Liver (tissue), 9 donors: Measurements from ENCODE around the gene ILRUN. TPM values are rescaled to one million over a fixed set of nuclear protein-coding genes. Genes with fewer than 3 reads are reported as not detected.
A peak's percentile ranks its signal among the peaks of the same experiment; 100 is the strongest.
"Not testable (repeated sequence)": the region's sequence is repeated elsewhere in the genome, so short reads cannot be mapped to it uniquely, and the experiment has no call there.

ENCODE experiments used
- DNase-seq: peaks from one replicate; pipeline ENCODE4 v3.0.0-alpha.2; 2017; ENCODE audit warnings: low spot score
- H3K27ac ChIP-seq, 2 donors: one replicate each; pipeline ENCODE4 v1.7.0; 2013; ENCODE audit warnings: inconsistent platforms in 2 of 2, low read length in 2 of 2, control low read depth in 1 of 2, low read depth in 1 of 2, mild to moderate bottlenecking in 1 of 2
- H3K27me3 ChIP-seq, 4 donors: one replicate each; pipeline versions ENCODE4 v1.6.1 to v1.7.0; 2013; ENCODE audit warnings: low read length in 3 of 4, inconsistent platforms in 1 of 4, mild to moderate bottlenecking in 1 of 4, moderate library complexity in 1 of 4; ENCODE audit not compliant: control insufficient read depth in 4 of 4, insufficient read depth in 4 of 4
- H3K36me3 ChIP-seq, 4 donors: one replicate each; pipeline versions ENCODE4 v1.6.1 to v1.7.0; 2013; ENCODE audit warnings: low read length in 3 of 4, mild to moderate bottlenecking in 3 of 4, low read depth in 1 of 4, moderate library complexity in 1 of 4; ENCODE audit not compliant: control insufficient read depth in 4 of 4, insufficient read depth in 3 of 4
- H3K4me1 ChIP-seq, 4 donors: one replicate each; pipeline versions ENCODE4 v1.6.1 to v1.7.0; 2013; ENCODE audit warnings: low read length in 3 of 4, mild to moderate bottlenecking in 3 of 4, moderate library complexity in 1 of 4; ENCODE audit not compliant: control insufficient read depth in 4 of 4, insufficient read depth in 4 of 4
- H3K4me3 ChIP-seq, 3 donors: one replicate each; pipeline versions ENCODE4 v1.6.1 to v1.7.0; 2013; ENCODE audit warnings: low read length in 3 of 3, control low read depth in 1 of 3, low read depth in 1 of 3, mild to moderate bottlenecking in 1 of 3
- H3K9ac ChIP-seq, 2 donors: one replicate each; pipeline ENCODE4 v1.7.0; 2013; ENCODE audit warnings: low read length in 2 of 2, mild to moderate bottlenecking in 2 of 2, moderate library complexity in 2 of 2, control low read depth in 1 of 2, low read depth in 1 of 2
- H3K9me3 ChIP-seq, 4 donors: one replicate each; pipeline versions ENCODE4 v1.6.1 to v1.7.0; 2013; ENCODE audit warnings: low read length in 3 of 4; ENCODE audit not compliant: control insufficient read depth in 4 of 4
- EGR1 ChIP-seq, 2 donors: IDR thresholded peaks; 2 replicates each; pipeline ENCODE4 v1.6.1; 2016 to 2018; ENCODE audit warnings: antibody characterized with exemption in 2 of 2, low read depth in 2 of 2
- FOXA2 ChIP-seq: IDR thresholded peaks from 2 replicates; pipeline ENCODE4 v1.6.1; 2016; ENCODE audit warnings: antibody characterized with exemption
- HNF4A ChIP-seq, 2 donors: conservative IDR thresholded peaks; 2 replicates each; pipeline ENCODE4 v1.6.1; 2016; ENCODE audit warnings: antibody characterized with exemption in 2 of 2, mild to moderate bottlenecking in 2 of 2
- HNF4G ChIP-seq: IDR thresholded peaks from 2 replicates; pipeline ENCODE4 v1.6.1; 2016; ENCODE audit warnings: antibody characterized with exemption
- JUND ChIP-seq, 2 donors: IDR thresholded peaks; 2 replicates each; pipeline ENCODE4 v1.6.1; 2016; ENCODE audit warnings: antibody characterized with exemption in 2 of 2
- NR2F2 ChIP-seq: IDR thresholded peaks from 2 replicates; pipeline ENCODE4 v1.6.1; 2016; ENCODE audit warnings: antibody characterized with exemption
- RAD21 ChIP-seq, 2 donors: IDR thresholded peaks; 2 replicates each; pipeline ENCODE4 v1.6.1; 2016; ENCODE audit warnings: antibody characterized with exemption in 2 of 2, mild to moderate bottlenecking in 2 of 2
- RXRA ChIP-seq, 2 donors: IDR thresholded peaks; 2 replicates each; pipeline ENCODE4 v1.6.1; 2017 to 2018; ENCODE audit warnings: antibody characterized with exemption in 2 of 2, mild to moderate bottlenecking in 1 of 2
- SP1 ChIP-seq: IDR thresholded peaks from 2 replicates; pipeline ENCODE4 v1.6.1; 2018; ENCODE audit warnings: antibody characterized with exemption, mild to moderate bottlenecking
- TAF1 ChIP-seq: conservative IDR thresholded peaks from 2 replicates; pipeline ENCODE4 v1.6.1; 2016; ENCODE audit warnings: antibody characterized with exemption, mild to moderate bottlenecking
- YY1 ChIP-seq: IDR thresholded peaks from 2 replicates; pipeline ENCODE4 v1.6.1; 2016; ENCODE audit warnings: antibody characterized with exemption, mild to moderate bottlenecking
- WGBS: extraction: QIAGEN DNeasy Blood & Tissue Kit; methylation state at CpG from one replicate; pipeline ENCODE4 v1.1.7; 2013; 5-methylcytosine and 5-hydroxymethylcytosine counted together
- polyA plus RNA-seq, 2 donors: library from polyadenylated mRNA; stranded (reverse) in 1 of 2; unstranded in 1 of 2; fragments of 200-250 nt in 1 of 2; fragments of >200 nt in 1 of 2; fragmentation: Nextera tagmentation in 1 of 2; extraction: Ambion mirVana in 1 of 2; gene quantifications; one replicate each; pipeline versions ENCODE4 v1.2.1 to v1.2.3, GENCODE V29; 2013 to 2015
- total RNA-seq, 2 donors: library from RNA; depleted of rRNA; stranded (reverse); fragments of >200 nt; gene quantifications; one replicate each; pipeline ENCODE4 v1.2.3, GENCODE V29; 2014
- TF ChIP-seq, protein P1 (sequence below): IDR thresholded peaks from 2 replicates; pipeline ENCODE4 v1.6.1; 2016; ENCODE audit warnings: antibody characterized with exemption
- TF ChIP-seq, protein P2 (sequence below): IDR thresholded peaks from 2 replicates; pipeline ENCODE4 v1.6.1; 2016; ENCODE audit warnings: antibody characterized with exemption
- TF ChIP-seq, protein P3 (sequence below): IDR thresholded peaks from 2 replicates; pipeline ENCODE4 v1.6.1; 2016; ENCODE audit warnings: antibody characterized with exemption
- TF ChIP-seq, protein P4 (sequence below): fragments of 150-350 bp; IDR thresholded peaks from 2 replicates; pipeline ENCODE4 v1.5.1; 2017; ENCODE audit warnings: improper control_type of control experiment, low read depth, low read length; ENCODE audit not compliant: missing input control
- donor health status: healthy.
- donor health status: healthy.
- donor health status: healthy.
- donor health status: healthy.
- donor health status: healthy.

The ILRUN gene
- total and polyA plus RNA-seq, 4 donors: 20.3 to 77.3 (median 46.2) TPM

DNA sequence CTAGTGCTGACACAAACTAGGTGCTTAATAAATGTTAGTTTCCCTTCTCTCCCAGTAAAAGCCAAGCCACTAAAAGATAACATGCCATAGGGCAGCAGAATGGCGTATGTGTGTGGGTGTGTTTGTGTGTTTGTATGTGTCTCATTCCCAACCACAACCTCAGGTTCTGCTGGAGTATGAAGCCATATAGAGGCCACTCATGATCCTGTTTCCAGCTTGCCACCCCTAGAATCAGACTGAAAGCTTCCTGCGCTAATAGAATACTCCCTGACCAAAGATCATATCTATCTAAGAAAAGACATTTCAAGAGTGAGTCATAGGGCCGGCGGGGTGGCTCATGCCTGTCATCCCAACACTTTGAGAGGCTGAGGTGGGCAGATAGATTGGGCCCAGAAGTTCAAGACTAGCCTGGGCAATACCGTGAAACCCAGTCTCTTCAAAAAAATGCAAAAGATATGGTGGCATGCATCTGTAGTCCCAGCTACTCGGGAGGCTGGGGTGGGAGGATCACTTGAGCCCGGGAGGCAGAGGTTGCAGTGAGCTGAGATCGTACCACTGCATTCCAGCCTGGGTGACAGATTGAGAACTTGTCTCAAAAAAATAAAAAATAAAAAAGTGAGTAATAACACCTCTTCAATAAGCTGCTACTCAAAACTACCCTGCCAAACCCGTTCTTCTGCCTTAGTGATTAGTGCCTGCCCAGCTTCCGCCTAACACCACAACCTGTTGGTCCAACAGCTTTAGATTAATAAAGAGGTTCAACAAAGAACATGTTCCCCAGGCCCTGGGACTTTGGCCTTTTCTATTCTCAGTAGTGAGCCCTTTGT is 48.9 kb upstream of the ILRUN start:
- 75% methylated on average over 10 of the region's 10 CpGs for WGBS
- TF ChIP-seq, protein P1, sequence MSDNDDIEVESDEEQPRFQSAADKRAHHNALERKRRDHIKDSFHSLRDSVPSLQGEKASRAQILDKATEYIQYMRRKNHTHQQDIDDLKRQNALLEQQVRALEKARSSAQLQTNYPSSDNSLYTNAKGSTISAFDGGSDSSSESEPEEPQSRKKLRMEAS: peak; percentile 24
- TF ChIP-seq SP1 (peak; percentile 84), FOXA2 (peak; percentile 48), RAD21 (IDR thresholded peaks at IDR 0.05) (peak in 1 of 2 donors; percentile 24), JUND (IDR thresholded peaks at IDR 0.05) (no peak), HNF4G (peak; percentile 67), RXRA (IDR thresholded peaks at IDR 0.05) (peak; percentile 23 to 43), YY1 (peak; percentile 22), EGR1 (IDR thresholded peaks at IDR 0.05; ENCODE audit: low read depth in 2 of 2) (no peak), NR2F2 (no peak), TAF1 (peak; percentile 31), HNF4A (conservative IDR thresholded peaks at IDR 0.05) (peak; percentile 81)
- TF ChIP-seq, protein P2, sequence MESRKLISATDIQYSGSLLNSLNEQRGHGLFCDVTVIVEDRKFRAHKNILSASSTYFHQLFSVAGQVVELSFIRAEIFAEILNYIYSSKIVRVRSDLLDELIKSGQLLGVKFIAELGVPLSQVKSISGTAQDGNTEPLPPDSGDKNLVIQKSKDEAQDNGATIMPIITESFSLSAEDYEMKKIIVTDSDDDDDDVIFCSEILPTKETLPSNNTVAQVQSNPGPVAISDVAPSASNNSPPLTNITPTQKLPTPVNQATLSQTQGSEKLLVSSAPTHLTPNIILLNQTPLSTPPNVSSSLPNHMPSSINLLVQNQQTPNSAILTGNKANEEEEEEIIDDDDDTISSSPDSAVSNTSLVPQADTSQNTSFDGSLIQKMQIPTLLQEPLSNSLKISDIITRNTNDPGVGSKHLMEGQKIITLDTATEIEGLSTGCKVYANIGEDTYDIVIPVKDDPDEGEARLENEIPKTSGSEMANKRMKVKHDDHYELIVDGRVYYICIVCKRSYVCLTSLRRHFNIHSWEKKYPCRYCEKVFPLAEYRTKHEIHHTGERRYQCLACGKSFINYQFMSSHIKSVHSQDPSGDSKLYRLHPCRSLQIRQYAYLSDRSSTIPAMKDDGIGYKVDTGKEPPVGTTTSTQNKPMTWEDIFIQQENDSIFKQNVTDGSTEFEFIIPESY: no peak
- H3K27ac ChIP-seq: no peak overlapping the region
- H3K9ac ChIP-seq: no peak overlapping the region
- H3K4me3 ChIP-seq: no peak overlapping the region
- H3K9me3 ChIP-seq: no peaks in the 10 kb centered on the region
- no peaks in the 10 kb centered on the region for H3K27me3 ChIP-seq
- peaks cover 0 to 6% (median 3%) of the 10 kb centered on the region in 4 donors for H3K4me1 ChIP-seq
- H3K36me3 ChIP-seq: no peaks in the 10 kb centered on the region
- DNase-seq: no peak

DNA sequence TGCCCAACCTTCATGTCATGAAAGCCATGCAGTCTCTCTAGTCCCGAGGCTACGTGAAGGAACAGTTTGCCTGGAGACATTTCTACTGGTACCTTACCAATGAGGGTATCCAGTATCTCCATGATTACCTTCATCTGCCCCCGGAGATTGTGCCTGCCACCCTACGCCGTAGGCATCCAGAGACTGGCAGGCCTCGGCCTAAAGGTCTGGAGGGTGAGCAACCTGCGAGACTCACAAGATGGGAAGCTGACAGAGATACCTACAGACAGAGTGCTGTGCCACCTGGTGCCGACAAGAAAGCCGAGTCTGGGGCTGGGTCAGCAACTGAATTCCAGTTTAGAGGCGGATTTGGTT is 47.7 kb upstream of the ILRUN start:
- H3K4me1 ChIP-seq, H3K36me3 ChIP-seq: not testable (repeated sequence)
- 98% methylated on average over 10 of the region's 10 CpGs for WGBS

DNA sequence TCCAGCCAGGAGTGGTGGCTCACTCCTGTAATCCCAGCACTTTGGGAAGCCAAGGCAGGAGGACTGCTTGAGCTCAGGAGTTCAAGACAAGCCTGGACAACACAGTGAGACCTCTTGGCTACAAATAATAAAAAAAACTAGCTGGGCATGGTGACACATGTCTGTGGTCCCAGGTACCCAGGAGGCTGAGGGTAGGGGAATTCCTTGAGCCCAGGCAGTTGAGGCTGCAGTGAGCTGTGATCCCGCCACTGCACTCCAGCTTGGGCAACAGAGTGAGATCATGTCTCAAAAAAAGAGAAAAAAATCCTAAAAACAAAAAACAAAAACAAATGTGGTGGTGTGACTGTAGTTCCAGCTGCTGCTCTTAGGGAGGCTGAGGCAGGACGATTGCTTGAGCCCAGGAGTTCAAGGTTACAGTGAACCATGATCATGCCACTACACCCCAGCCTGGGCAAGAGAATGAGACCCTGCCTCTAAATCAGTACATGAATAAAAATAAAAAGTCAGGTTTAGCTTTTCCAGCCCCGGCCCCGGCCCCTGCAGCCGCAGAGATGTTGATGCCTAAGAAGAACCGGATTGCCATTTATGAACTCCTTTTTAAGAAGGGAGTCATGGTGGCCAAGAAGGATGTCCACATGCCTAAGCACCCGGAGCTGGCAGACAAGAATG is 47.2 kb upstream of the ILRUN start:
- DNase-seq: no peak
- no peak overlapping the region for H3K27ac ChIP-seq
- 81% methylated on average over 7 of the region's 7 CpGs for WGBS
- no peaks in the 10 kb centered on the region for H3K9me3 ChIP-seq
- H3K27me3 ChIP-seq: no peaks in the 10 kb centered on the region
- TF ChIP-seq RXRA (IDR thresholded peaks at IDR 0.05): no peak
- no peak for TF ChIP-seq RAD21 (IDR thresholded peaks at IDR 0.05)
- TF ChIP-seq, protein P2: no peak
- TF ChIP-seq TAF1: no peak
- TF ChIP-seq, protein P3, sequence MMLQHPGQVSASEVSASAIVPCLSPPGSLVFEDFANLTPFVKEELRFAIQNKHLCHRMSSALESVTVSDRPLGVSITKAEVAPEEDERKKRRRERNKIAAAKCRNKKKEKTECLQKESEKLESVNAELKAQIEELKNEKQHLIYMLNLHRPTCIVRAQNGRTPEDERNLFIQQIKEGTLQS: no peak
- TF ChIP-seq, protein P4, sequence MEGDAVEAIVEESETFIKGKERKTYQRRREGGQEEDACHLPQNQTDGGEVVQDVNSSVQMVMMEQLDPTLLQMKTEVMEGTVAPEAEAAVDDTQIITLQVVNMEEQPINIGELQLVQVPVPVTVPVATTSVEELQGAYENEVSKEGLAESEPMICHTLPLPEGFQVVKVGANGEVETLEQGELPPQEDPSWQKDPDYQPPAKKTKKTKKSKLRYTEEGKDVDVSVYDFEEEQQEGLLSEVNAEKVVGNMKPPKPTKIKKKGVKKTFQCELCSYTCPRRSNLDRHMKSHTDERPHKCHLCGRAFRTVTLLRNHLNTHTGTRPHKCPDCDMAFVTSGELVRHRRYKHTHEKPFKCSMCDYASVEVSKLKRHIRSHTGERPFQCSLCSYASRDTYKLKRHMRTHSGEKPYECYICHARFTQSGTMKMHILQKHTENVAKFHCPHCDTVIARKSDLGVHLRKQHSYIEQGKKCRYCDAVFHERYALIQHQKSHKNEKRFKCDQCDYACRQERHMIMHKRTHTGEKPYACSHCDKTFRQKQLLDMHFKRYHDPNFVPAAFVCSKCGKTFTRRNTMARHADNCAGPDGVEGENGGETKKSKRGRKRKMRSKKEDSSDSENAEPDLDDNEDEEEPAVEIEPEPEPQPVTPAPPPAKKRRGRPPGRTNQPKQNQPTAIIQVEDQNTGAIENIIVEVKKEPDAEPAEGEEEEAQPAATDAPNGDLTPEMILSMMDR: no peak
- no peak for TF ChIP-seq HNF4A (conservative IDR thresholded peaks at IDR 0.05)
- TF ChIP-seq NR2F2: no peak
- no peak for TF ChIP-seq JUND (IDR thresholded peaks at IDR 0.05)
- H3K9ac ChIP-seq: no peak overlapping the region
- H3K4me1 ChIP-seq: peaks cover 0 to 9% (median 5%) of the 10 kb centered on the region in 4 donors
- no peak overlapping the region for H3K4me3 ChIP-seq
- H3K36me3 ChIP-seq: no peaks in the 10 kb centered on the region

More for the DNA sequence above, 47.7 kb upstream of the ILRUN start:
- not testable (repeated sequence) for H3K4me3 ChIP-seq, H3K9ac ChIP-seq, DNase-seq, H3K27ac ChIP-seq, H3K9me3 ChIP-seq, H3K27me3 ChIP-seq
